MM.1S (cell line): ENCODE measurements around the gene APOL3.

Source experiments
- CTCF ChIP-seq: fragments of 300-600 bp; sonication (generic); IDR thresholded peaks from 2 replicates; pipeline ENCODE4 v1.5.1; 2016; ENCODE audit warnings: antibody characterized with exemption, low read length, mixed read lengths
- EZH2 ChIP-seq: fragments of 300-600 bp; sonication (generic); optimal IDR thresholded peaks from 2 replicates; pipeline ENCODE3; 2017; ENCODE audit warnings: low read depth, mild to moderate bottlenecking, antibody characterized with exemption, low read length, mixed read lengths
- EZH2phosphoT487 ChIP-seq: fragments of 300-600 bp; sonication (generic); IDR thresholded peaks from 2 replicates; pipeline ENCODE4 v1.6.1; 2018; ENCODE audit warnings: antibody characterized with exemption, low read length

GRCh38 chr22:36160499-36160942 is at the start of gene APOL3:
- TF ChIP-seq CTCF (no peak), EZH2phosphoT487 (no peak), EZH2 (no peak)
